Activated CD4-positive, CD25-positive, alpha-beta regulatory T cell treated with anti-CD3 and anti-CD28 coated beads, Interleukin-2, amount 50 U/mL, for 72 hours (primary cell): ENCODE results near the gene RFK.

Experiments
- DNase-seq: peaks from one replicate; pipeline ENCODE4 v3.0.0; 2021

RFK gene

DNA sequence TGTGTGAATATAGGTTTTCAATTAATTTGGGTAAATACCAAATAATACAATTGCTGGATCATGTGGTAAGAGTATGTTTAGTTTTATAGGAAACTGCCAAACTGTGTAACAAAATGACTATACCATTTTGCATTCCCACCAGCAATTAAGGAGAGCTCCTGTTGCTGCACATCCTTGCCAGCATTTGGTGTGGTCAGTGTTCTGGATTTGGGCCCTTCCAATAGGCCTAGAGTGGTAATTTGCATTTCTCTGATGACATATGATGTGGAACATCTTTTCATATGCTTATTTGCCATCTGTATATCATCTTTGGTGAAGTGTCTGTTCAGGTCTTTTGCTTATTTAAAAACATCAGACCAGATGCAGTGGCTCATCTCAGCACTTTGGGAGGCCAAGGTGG is 11.6 kb upstream of the RFK start:
- DNase-seq, result no peak

DNA sequence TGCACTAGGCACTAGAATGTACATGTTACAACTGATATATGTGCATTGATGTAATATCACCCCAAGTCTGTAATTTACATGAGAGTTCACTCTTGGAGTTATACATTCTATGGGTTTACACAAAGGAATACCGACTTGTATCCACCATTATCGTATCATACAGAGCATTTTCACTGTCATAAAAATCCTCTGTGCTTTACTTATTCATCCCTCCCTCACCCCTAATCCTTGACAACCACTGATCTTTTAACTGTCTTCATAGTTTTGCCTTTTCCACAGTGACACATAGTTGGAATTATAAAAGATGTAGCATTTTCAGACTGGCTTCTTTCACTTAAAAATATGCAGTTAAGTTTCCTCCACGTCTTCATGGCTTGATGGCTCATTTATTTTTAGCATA is 11.1 kb upstream of the RFK start:
- no peak for DNase-seq

DNA sequence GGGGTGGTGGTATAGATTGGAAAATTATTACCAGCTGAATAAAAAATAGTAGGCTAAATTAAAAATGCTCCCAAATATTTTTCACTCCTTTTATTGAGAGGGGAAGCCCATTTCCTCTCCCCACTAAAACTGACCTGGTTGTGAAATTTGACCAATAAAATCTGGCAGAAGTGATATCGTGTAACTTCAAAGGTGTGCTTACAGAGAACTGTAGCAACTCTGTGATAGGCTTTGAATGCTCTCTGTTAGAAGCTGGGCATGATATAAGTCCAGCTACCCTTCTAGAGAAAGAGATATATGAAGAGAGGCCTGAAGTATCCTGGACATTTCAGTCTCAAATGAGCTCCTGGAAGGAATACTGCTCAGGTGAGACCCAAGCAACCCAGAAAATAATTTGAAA is 10.2 kb upstream of the RFK start:
- DNase-seq, result no peak

DNA sequence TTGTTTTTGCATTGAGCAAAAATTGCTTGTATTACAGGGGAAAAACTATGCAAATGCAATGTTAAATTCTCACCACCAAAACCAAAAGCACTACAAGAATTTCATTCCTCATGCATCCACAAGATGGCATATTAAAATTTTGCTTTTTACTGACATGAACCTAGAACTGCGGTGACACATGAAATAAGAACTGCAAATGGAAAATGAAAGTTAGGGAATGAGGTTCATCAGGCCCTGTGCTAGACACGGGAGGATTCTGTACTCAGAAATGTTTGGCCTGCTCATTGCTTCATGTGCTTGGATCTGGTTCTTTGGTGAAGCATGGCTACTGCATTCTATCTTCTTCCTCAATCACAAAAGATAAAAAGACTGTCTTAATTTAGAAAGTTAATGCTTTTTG is 9.1 kb upstream of the RFK start:
- DNase-seq, result no peak

DNA sequence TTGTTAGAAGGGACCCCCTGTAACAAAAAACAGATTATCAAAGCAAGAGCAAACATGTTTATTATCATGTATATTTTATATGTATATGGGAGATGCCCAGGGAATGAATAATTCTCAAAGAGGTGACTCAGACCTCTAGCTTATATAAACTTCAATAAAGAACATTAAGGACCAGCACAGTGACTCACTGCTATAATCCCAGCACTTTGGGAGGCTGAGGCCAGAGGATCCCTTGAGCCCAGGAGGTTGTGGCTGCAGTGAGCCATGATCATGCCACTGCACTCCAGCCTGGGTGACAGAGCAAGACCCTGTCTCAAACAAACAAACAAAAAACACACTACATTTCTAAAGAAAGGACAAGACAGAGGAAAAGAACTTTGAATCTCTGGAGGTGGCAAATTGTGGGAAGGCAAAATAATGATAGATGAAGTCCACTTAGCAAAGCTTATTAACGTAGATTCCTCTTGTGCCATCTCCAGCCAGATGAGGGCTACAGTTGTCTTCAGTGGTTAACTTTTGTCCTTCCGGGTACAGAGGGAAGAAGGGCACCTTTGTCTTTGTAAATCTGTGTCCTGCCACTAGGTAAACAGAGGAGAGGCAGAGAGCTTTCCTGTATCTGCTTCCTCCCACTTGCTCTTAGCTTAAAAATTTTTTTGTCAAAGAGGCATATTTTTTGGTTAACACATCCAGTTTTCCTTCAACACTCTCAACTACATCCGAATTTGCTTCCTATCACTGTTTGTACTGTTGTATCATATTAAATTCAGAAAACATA is 7.5 kb upstream of the RFK start:
- DNase-seq, result no peak

DNA sequence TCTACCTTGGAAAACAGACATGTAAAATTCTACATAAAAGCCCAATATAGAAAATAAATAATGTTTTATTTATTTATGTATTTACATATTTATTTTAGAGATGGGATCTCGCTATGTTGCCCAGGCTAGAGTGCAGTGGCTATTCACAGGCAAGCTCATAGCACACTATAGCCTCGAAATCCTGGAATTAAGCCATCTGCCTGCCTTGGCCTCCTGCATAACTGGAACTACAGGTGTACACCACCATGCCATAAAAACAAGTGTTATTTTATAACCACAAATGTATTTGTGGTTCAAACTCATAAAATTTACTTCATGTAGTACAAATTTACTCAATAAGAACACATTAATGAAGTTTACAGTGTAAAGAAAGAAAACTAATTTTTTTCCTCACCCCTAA is 7.0 kb upstream of the RFK start:
- DNase-seq, result no peak

DNA sequence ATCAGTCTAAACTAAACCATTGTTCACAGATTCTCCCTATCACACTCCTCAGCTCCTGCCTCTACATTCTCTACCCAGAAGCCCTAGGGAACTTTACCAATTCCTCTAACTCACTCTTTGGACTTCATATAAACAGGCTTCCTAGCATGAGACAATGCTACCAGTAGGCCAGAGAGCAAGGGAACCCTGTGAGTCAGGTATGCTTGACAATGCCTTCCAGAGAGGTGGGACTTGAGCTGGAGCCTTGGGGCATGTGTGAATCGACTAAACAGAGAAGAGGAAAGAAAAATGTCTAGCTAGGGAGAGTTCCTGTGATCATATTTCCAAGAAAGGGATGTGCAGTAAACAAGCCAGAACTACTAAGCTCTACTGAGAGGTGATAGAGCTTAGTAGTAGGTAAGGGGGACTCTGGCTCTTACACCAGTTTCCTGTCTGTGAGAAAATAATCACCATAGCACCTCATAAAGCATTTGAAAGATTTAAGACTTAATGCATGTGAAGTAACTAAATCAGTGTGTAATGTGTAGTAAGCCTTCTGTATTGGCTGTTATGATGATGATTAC is 6.4 kb upstream of the RFK start:
- DNase-seq, result no peak

DNA sequence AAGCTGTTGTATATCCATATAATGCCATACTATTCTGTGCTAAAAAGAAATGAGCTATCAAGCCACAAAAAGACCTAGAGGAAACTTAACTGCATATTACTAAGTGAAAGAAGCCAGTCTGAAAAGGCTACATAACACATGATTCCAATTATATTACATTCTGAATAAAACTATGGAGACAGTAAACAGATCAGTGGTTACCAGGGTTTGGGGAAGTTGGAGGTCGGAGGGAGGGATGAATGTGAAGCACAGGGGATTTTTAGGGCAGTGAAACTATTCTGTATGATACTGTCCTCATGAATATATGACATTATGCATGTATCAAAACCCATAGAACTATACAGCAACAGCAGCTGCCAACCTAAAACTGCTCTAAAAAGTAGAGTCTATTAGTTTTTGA is 5.6 kb upstream of the RFK start:
- no peak for DNase-seq

DNA sequence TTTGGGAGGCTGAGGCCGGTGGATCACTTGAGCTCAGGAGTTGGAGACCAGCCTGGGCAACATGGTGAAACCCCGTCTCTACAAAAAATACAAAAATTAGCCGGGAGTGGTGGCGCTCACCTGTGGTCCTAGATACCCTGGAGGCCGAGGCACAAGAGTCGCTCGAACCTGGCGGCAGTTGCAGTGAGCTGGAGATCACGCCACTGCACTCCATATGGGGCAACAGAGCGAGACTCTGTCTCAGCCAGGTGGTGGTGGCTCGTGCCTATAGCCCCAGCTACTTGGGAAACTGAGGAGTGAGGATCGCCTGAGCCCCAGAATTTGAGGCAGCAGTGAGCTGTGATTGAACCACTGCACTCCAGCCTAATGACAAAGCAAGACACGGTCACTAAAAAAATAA is 2.4 kb upstream of the RFK start:
- no peak for DNase-seq

DNA sequence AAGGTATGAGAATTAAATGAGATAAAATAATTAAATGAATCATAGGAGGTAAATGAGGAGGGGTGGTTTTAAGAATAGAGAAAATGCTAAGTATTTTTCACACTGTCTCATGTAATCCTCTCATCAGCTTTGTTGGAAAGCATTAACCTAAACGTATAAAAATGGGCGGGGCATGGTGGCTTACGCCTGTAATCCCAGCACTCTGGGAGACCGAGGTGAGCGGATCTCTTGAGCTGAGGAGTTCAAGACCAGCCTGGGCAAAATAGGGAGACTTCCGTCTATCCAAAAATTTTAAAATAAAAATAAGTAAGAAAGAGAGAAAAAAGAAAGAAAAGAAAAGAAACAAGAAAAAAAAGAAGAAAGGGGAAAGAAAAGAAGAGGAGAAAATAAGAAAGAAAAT is 1.9 kb upstream of the RFK start:
- no peak for DNase-seq

DNA sequence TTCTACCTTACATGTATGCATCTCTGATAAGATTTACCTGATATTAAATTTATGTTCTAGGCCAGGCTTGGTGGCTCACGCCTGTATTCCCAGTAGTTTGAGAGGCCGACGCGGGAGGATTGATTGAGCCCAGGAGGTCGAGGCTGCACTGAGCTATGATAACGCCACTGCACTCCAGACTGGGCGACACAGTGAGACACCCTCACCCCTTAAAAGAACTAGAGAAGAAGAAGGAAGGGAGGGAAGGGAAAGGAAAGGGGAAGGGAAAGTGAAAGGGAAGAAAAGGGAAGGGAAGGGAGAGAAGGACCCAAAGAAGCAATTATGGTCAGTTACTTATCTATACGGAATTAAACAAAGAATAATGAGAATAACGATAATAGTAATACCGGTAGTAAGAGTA is 1.2 kb upstream of the RFK start:
- no peak for DNase-seq

DNA sequence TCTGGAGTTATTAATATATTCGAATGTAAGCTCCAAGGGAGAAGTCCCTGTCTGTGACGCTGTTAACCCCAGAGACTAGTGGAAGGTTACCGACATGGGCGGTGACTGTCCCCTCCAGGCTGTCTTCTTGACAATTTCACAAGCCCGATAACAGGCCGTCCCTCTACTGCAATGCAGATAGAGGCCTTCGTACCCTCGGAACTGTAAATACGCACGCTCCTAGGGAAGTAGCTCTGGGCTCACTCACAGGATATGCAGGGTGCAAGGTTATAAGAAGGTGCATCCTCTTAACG is 680 bp upstream of the RFK start:
- no peak for DNase-seq

DNA sequence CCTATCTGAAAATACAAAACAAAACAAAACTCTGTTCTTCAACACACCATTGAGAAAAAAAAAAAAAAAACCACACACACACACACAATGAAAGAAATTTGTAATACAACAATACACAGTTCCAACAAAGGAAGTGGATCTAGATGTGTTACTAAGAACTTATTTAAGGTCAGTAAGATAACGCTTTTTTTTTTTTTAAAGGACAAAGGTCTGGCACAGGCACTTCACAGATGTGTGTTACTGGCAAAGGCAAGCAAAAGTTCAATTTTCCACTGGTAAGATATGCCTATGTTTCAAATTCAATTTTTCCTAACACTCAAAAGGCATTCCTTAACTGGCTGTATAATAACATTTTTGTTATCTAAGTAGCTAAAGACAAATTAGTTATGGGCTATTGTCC is 3.6 kb downstream of the RFK start:
- DNase-seq, result no peak

DNA sequence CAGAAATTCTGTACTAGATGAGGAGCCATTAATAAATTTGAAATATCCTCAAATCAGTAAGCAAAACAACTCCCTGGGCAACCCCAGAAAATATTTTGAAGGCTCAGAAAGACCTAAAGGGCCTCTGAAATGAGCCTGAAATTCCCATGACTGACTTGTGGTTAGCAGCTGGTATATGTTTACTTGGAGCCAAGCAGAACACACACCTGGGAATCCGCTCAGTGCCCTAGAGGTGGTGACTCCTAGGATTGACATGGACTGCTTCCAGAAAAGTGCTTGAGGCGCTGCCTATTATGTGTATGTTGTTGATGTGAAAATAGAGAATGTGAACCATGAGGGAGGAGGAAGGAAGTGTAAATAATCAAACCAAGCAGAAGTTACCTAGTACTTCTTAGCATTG is 14.7 kb downstream of the RFK start:
- no peak for DNase-seq

DNA sequence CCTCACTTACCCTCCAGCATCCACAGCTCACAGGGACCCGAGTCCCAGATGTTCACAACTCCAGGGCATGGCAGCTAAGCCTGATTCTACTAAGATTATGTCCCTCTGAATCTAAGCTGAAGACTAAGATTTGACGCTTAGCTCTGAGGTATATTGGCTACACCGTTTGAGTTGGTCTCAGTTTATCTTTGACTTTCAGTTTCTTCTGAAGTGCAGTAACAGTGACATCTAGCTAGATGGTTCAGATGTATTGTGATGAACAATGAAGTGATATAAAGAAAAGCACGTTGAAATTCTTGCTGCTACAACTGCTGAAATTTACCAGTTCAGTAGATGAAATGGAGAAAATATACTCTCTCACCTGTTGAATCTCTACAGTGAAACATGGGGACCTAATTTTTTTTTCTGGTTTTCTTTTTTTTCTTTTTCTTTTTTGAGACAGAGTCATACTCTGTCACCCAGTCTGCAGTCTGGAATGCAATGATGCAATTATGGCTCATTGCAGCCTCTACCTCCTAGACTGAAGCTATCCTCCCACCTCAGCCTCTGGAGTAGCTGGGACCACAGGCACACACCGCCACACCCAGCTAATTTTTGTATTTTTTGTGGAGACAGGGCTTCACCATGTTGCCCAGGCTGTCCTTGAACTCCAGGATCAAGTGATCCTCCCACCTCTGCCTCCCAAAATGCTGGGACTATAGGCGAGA is 15.7 kb downstream of the RFK start:
- no peak for DNase-seq

DNA sequence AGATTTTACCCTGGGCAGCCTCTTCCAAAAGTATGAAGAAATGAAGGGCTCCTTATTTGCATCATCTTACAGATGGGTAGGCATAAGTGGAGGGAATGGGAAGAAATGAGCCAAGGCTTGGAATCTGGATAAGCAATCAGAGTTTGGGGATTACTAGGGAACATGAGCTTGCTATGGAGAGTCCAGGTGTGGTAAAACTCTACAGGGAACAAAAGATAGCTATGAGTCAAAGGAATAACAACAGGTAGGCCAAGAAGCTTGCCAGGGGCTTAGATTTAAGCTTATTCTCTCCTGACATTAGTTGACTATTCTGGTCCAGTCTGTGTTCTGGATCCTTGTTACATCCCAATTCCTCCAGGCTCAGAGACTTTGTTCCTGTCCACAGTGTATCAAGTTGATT is 16.4 kb downstream of the RFK start:
- no peak for DNase-seq

DNA sequence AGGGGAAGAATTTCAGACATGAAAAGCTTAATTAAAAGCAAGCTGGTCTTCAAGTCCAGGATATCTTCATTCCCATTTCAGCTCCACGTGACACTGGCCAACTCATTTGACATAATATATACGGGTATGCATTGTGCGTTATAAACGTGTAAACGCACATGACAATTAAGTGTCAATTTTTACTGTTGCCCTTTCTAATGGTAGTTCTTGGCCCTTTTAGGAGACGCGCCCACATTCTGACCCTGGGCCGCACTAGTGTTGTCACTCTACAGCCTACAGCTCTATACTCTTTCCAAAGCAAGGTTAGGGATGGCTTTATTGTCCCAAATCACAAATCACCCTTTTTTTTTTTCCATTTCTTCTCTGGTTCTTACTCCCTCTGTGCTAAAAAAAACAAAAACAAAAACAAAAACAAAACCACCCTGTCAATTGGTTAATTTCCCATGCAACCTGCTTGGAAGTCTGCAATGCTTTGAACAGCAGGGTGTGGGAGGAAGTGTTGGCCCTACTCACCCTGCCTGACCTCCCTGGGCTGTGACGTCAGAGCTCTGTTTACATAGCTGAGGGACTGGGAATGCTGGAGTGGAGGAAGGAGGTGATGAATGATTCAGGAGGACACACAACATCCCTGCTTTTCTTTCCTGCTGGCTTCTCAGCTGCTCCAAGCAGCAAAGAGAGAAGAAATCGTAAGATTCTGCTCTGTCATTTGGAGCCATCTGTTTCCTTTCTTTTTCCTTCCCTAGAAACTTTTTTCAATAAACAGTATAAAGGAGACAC is 19.3 kb downstream of the RFK start:
- DNase-seq, result no peak

DNA sequence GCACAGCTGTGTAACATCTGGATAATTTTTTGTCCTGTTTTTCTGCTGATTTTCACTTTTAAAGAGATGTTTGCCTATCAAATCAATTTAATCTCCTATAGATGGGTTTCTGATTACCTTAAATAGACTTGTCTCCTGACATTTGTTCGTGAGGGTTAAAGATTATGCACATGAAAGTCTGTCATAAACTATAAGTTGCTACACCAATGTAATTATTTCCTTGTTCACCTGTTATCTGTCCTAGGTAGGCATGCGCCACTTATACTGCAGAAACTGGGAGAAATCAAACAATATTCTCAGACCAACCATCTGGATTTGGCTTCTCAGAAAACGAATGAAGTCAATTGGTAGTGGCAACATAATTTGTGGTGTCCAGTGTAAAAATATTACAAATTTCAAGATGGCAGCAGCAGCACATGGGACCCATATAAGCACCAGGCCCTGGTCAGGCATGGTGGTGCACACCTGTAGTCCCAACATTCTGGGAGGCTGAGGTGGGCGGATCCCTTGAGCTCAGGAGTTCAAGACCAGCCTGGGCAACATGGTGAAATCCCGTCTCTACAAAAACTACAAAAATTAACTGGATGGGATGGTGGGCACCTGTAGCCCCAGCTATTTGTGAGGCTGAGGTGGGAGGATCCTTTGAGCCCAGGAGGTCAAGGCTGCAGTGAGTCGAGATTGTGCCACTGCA is 20.3 kb downstream of the RFK start:
- DNase-seq, result no peak

DNA sequence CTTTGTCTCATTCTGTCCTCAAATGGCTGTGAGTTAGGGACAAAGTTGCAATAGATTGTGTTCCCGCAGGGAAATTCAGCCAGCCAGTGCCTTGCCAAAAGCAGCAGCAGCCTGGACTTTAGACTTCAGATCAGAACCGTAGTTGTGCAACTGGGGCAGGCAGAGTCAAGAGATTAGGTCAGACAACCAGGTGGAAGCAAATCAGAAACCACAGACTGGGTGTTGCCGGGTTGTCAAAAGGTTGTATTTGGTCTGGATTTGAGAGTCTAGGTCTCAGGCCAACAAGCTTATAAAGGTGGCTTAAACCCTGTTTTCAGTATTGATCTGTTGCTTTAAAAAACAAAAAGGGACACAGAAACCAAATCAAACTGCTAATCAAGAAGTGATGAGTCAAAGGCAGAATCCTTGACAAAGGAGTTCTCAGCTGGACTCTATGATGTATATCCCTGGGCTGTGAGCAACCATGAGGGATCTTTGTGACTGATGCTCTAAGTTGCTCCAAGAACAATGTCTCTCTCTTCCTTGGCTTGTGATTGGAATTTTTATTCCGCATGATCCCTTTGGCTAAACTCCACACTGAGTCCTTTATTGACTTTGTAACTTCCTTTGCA is 20.9 kb downstream of the RFK start:
- no peak for DNase-seq

DNA sequence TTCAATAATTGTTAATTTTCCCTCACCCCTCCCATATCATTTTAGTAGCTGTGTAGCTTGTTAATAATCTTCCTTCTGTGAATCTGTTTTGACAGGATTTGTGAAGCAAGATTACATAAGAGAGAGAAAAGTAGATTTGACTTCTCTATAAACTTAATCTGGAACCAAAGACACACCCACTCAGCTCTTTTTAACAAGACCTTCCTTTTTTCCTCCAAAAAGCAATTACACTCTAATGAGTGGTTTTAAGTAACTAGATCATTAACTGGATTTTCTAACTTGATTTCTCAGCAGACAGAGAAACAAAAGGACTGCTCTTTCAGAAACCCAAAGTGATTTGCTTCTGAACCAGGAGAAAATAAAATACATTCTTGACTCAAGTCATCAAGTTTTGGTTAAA is 21.9 kb downstream of the RFK start:
- no peak for DNase-seq

DNA sequence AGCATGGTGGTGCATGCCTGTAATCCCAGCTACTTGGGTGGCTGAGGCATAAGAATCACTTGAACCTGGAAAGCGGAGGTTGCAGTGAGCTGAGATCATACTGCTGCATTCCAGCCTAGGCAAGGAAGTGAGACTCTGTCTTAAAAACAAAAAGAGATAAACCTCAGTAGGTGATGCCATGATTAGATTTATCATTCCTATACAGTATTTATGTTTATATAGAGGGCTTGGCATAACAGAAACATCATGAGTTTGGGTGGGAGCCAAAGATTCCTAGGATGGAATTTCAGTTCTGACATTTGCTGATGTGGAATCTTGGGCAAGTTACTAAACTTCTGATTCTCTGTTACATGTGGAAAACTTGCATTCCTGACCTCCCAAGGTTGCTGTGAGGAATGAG is 22.3 kb downstream of the RFK start:
- no peak for DNase-seq

DNA sequence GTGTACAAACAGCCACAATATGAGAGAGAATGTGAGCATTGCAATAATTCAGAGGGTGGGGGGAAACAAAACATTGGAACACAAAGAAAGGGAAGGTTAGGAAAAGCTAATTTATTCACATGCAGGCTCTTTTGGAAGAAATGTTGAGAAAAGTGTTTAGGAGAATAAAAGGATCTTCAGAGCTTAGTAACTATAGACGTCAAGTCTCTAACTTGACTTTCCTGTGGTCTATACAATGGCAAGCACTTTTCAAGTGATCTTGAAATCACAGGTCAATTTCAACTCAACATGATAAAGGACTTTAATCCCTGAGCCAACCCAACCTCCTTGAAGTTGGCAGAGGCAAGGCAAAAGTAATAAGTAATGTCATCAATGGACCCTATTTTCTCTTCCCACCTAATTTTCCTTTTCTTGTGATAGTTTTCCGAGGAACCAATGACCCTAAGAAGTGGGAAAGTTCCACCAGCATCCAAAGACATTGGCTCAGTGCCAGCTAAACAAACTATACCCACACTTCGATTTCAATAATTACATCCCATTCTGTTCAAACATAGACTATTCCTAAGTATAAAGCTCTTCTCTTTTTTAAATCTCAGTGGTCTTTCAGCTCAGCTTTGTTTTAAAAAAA is 23.7 kb downstream of the RFK start:
- DNase-seq, result no peak

DNA sequence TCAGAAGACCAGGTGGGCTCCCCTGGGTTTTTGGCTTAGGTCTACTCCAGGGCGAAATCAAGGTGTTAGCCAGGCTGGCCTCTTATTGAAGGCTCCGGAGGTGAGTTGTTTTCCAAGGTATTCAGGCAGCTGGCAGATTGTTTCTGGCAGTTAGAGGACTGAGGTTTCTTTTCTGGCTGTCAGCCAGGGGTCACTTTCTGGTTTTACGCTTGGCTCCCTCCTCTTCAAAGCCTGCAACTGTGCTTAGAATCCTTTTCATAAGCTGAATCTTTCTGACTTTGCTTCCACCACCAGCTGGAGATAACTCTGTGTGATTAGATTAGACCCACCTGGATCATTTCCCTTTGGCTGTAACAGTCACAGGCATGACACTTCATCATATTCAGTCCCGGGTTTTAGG is 24.6 kb downstream of the RFK start:
- DNase-seq, result no peak
